ENCODE data around the gene RHO.
"Not testable (repeated sequence)": the region's sequence is repeated elsewhere in the genome, so short reads cannot be mapped to it uniquely, and the experiment has no call there.

Gene RHO

GRCh38 chr3:129543156-129543790 is 14.8 kb downstream of the RHO start, which contains the start of gene H1-8:
Gene H1-8 (plus strand): TSS chr3:129543175. CDS start chr3:129543219, 44 bp downstream.
- Histone ChIP-seq H3K4me1 (ENCODE audit: insufficient read depth, low read length) (no peaks in the 10 kb centered on the region), H3K9ac (ENCODE audit: low read depth, low read length) (no peak within 1 kb of the TSS), H3K79me2 (ENCODE audit: insufficient read depth, low read length) (no peaks in the 10 kb centered on the region), H3K4me3 (ENCODE audit: low read depth in 1 of 2, low read length in 2 of 2) (no peak within 1 kb of the TSS), H3K27ac (ENCODE audit: low read length) (no peak within 1 kb of the TSS), H4K20me1 (ENCODE audit: insufficient read depth, low read length) (no peaks in the 10 kb centered on the region), H2AFZ (ENCODE audit: low read depth, low read length) (no peak within 1 kb of the TSS), H3K27me3 (ENCODE audit: insufficient read depth, low read length, poor library complexity) (no peaks in the 10 kb centered on the region), H3K9me3 (ENCODE audit: insufficient read depth, low read length, severe bottlenecking) (no peaks in the 10 kb centered on the region), H3K36me3 (ENCODE audit: insufficient read depth, low read length) (no peaks in the 10 kb centered on the region), H3K4me2 (ENCODE audit: insufficient read depth, low read length) (no peak within 1 kb of the TSS)
- ATAC-seq (ENCODE audit: insufficient read depth, low read depth): no peak
- no peak for DNase-seq
- TF ChIP-seq, protein P1, sequence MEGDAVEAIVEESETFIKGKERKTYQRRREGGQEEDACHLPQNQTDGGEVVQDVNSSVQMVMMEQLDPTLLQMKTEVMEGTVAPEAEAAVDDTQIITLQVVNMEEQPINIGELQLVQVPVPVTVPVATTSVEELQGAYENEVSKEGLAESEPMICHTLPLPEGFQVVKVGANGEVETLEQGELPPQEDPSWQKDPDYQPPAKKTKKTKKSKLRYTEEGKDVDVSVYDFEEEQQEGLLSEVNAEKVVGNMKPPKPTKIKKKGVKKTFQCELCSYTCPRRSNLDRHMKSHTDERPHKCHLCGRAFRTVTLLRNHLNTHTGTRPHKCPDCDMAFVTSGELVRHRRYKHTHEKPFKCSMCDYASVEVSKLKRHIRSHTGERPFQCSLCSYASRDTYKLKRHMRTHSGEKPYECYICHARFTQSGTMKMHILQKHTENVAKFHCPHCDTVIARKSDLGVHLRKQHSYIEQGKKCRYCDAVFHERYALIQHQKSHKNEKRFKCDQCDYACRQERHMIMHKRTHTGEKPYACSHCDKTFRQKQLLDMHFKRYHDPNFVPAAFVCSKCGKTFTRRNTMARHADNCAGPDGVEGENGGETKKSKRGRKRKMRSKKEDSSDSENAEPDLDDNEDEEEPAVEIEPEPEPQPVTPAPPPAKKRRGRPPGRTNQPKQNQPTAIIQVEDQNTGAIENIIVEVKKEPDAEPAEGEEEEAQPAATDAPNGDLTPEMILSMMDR (IDR thresholded peaks at IDR 0.05; ENCODE audit: borderline replicate concordance, extremely low read depth, low read length, poor library complexity, severe bottlenecking): no peak
- TF ChIP-seq EZH2 (IDR thresholded peaks at IDR 0.05; ENCODE audit: borderline replicate concordance, low read depth, low read length, severe bottlenecking): no peak

DNA sequence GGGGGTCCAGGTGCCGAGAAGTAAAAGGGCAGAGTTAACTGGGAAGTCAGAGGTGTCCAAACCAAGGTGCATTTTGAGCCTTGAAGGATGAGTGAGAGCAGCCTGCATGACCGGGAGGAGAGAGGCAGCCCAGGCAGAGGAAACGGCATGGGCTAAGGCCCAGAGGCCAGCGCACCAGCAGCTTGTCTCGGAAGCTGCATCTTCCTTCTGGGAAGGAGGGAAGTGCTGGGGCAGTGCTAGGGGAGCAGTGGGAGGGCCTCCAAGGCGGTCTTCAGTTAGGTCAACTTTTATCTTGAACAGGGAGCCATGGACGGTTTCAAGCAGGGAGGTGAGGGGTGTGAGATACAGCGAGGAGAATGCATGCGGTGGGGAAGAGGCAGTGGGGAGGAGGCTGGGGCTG is 15.6 kb downstream of the RHO start:
- no peaks in the 10 kb centered on the region for H3K9me3 ChIP-seq (ENCODE audit: insufficient read depth, low read length, severe bottlenecking)
- H3K36me3 ChIP-seq (ENCODE audit: insufficient read depth, low read length): no peaks in the 10 kb centered on the region
- H3K27me3 ChIP-seq (ENCODE audit: insufficient read depth, low read length, poor library complexity): no peaks in the 10 kb centered on the region
- ATAC-seq (ENCODE audit: insufficient read depth, low read depth): no peak
- no peaks in the 10 kb centered on the region for H3K79me2 ChIP-seq (ENCODE audit: insufficient read depth, low read length)
- H3K4me1 ChIP-seq (ENCODE audit: insufficient read depth, low read length): no peaks in the 10 kb centered on the region
- no peaks in the 10 kb centered on the region for H4K20me1 ChIP-seq (ENCODE audit: insufficient read depth, low read length)
- DNase-seq: no peak
- no peak for TF ChIP-seq EZH2 (IDR thresholded peaks at IDR 0.05; ENCODE audit: borderline replicate concordance, low read depth, low read length, severe bottlenecking)
- TF ChIP-seq, protein P1 (IDR thresholded peaks at IDR 0.05; ENCODE audit: borderline replicate concordance, extremely low read depth, low read length, poor library complexity, severe bottlenecking): no peak
- no peak overlapping the region for H3K9ac ChIP-seq (ENCODE audit: low read depth, low read length)
- H3K4me2 ChIP-seq (ENCODE audit: insufficient read depth, low read length): no peak overlapping the region
- H3K4me3 ChIP-seq (ENCODE audit: low read depth in 1 of 2, low read length in 2 of 2): no peak overlapping the region
- no peak overlapping the region for H2AFZ ChIP-seq (ENCODE audit: low read depth, low read length)
- no peak overlapping the region for H3K27ac ChIP-seq (ENCODE audit: low read length)

- not testable (repeated sequence) for DNase-seq; H3K4me3 ChIP-seq (ENCODE audit: low read depth in 1 of 2, low read length in 2 of 2); H3K79me2 ChIP-seq (ENCODE audit: insufficient read depth, low read length); H3K27me3 ChIP-seq (ENCODE audit: insufficient read depth, low read length, poor library complexity); H3K9me3 ChIP-seq (ENCODE audit: insufficient read depth, low read length, severe bottlenecking); ATAC-seq (ENCODE audit: insufficient read depth, low read depth); H3K9ac ChIP-seq (ENCODE audit: low read depth, low read length); H3K4me1 ChIP-seq (ENCODE audit: insufficient read depth, low read length); H3K4me2 ChIP-seq (ENCODE audit: insufficient read depth, low read length); H4K20me1 ChIP-seq (ENCODE audit: insufficient read depth, low read length); H3K36me3 ChIP-seq (ENCODE audit: insufficient read depth, low read length); H2AFZ ChIP-seq (ENCODE audit: low read depth, low read length); H3K27ac ChIP-seq (ENCODE audit: low read length)
Measured at GRCh38 chr3:129545951-129546350, 17.5 kb downstream of the RHO start.

GRCh38 chr3:129547241-129547640 is 18.8 kb downstream of the RHO start:
- TF ChIP-seq, protein P1 (IDR thresholded peaks at IDR 0.05; ENCODE audit: borderline replicate concordance, extremely low read depth, low read length, poor library complexity, severe bottlenecking): no peak
- no peak for TF ChIP-seq EZH2 (IDR thresholded peaks at IDR 0.05; ENCODE audit: borderline replicate concordance, low read depth, low read length, severe bottlenecking)
- Histone ChIP-seq H2AFZ (ENCODE audit: low read depth, low read length) (no peak overlapping the region), H3K4me3 (ENCODE audit: low read depth in 1 of 2, low read length in 2 of 2) (no peak overlapping the region), H3K79me2 (ENCODE audit: insufficient read depth, low read length) (no peaks in the 10 kb centered on the region), H3K9ac (ENCODE audit: low read depth, low read length) (no peak overlapping the region), H3K9me3 (ENCODE audit: insufficient read depth, low read length, severe bottlenecking) (no peaks in the 10 kb centered on the region), H3K4me1 (ENCODE audit: insufficient read depth, low read length) (no peaks in the 10 kb centered on the region), H3K4me2 (ENCODE audit: insufficient read depth, low read length) (no peak overlapping the region), H4K20me1 (ENCODE audit: insufficient read depth, low read length) (no peaks in the 10 kb centered on the region), H3K27me3 (ENCODE audit: insufficient read depth, low read length, poor library complexity) (no peaks in the 10 kb centered on the region), H3K27ac (ENCODE audit: low read length) (no peak overlapping the region), H3K36me3 (ENCODE audit: insufficient read depth, low read length) (no peaks in the 10 kb centered on the region)
- DNase-seq (no peak), ATAC-seq (ENCODE audit: insufficient read depth, low read depth) (no peak)
